Astrocyte (in vitro differentiated cells and primary cell): ENCODE data around the gene ISCU. TPM values are rescaled to one million over a fixed set of nuclear protein-coding genes. Genes with fewer than 3 reads are reported as not detected.
"Not testable (repeated sequence)": the region's sequence is repeated elsewhere in the genome, so short reads cannot be mapped to it uniquely, and the experiment has no call there.

ENCODE experiments used
- DNase-seq: peaks from one replicate; pipeline ENCODE4 v3.0.0-alpha.2; 2010; ENCODE audit warnings: low read depth
- FAIRE-seq: peaks from 2 replicates; lab custom pipeline; 2011; peaks lifted over from hg19 to GRCh38; lab: Jason Lieb, UNC
- H2AFZ ChIP-seq: 2 replicates; pipeline ENCODE4 v1.6.0; 2012; ENCODE audit warnings: low read depth, low read length, inconsistent platforms
- H3K27ac ChIP-seq: 2 replicates; pipeline ENCODE4 v1.5.1; 2011; ENCODE audit warnings: low read depth, low read length, inconsistent platforms
- H3K27me3 ChIP-seq: 2 replicates; pipeline ENCODE4 v1.6.0; 2011; ENCODE audit warnings: low read length, inconsistent platforms; ENCODE audit not compliant: insufficient read depth
- H3K36me3 ChIP-seq: 2 replicates; pipeline ENCODE4 v1.5.1; 2011; ENCODE audit warnings: low read length, inconsistent platforms; ENCODE audit not compliant: insufficient read depth
- H3K4me1 ChIP-seq: 2 replicates; pipeline ENCODE4 v1.5.1; 2011; ENCODE audit warnings: low read length, inconsistent platforms; ENCODE audit not compliant: insufficient read depth
- H3K4me2 ChIP-seq: 2 replicates; pipeline ENCODE4 v1.6.0; 2012; ENCODE audit warnings: low read length, inconsistent platforms
- H3K4me3 ChIP-seq: 2 replicates; pipeline ENCODE4 v1.5.1; 2011; ENCODE audit warnings: low read depth, mild to moderate bottlenecking, low read length, inconsistent platforms; ENCODE audit not compliant: insufficient read depth
- H3K79me2 ChIP-seq: 2 replicates; pipeline ENCODE4 v1.6.0; 2012; ENCODE audit warnings: mild to moderate bottlenecking, low read length, inconsistent platforms; ENCODE audit not compliant: insufficient read depth
- H3K9ac ChIP-seq: 2 replicates; pipeline ENCODE4 v1.6.0; 2012; ENCODE audit warnings: mild to moderate bottlenecking, low read length, inconsistent platforms
- H3K9me3 ChIP-seq: 2 replicates; pipeline ENCODE4 v1.5.1; 2012; ENCODE audit warnings: low read depth, mild to moderate bottlenecking, low read length, inconsistent platforms; ENCODE audit not compliant: insufficient read depth
- H4K20me1 ChIP-seq: 2 replicates; pipeline ENCODE4 v1.6.0; 2012; ENCODE audit warnings: low read length, inconsistent platforms; ENCODE audit not compliant: insufficient read depth
- H3K27ac Mint-ChIP-seq: one replicate; pipeline ENCODE4 v1.8.0; 2021; ENCODE audit warnings: mild to moderate bottlenecking, mixed read lengths; ENCODE audit not compliant: unreplicated experiment
- H3K27me3 Mint-ChIP-seq: one replicate; pipeline ENCODE4 v1.8.0; 2021; ENCODE audit warnings: low read depth, mixed read lengths; ENCODE audit not compliant: unreplicated experiment
- H3K36me3 Mint-ChIP-seq: one replicate; pipeline ENCODE4 v1.8.0; 2021; ENCODE audit warnings: low read depth, mixed read lengths; ENCODE audit not compliant: unreplicated experiment
- H3K4me1 Mint-ChIP-seq: one replicate; pipeline ENCODE4 v1.8.0; 2021; ENCODE audit warnings: low read depth, mixed read lengths; ENCODE audit not compliant: unreplicated experiment
- H3K4me3 Mint-ChIP-seq: one replicate; pipeline ENCODE4 v1.8.0; 2021; ENCODE audit warnings: mild to moderate bottlenecking, moderate library complexity, mixed read lengths; ENCODE audit not compliant: unreplicated experiment
- H3K9me3 Mint-ChIP-seq: one replicate; pipeline ENCODE4 v1.8.0; 2021; ENCODE audit warnings: mild to moderate bottlenecking, mixed read lengths; ENCODE audit not compliant: unreplicated experiment
- CTCF ChIP-seq: IDR thresholded peaks from 2 replicates; pipeline ENCODE4 v1.5.1; 2011; ENCODE audit warnings: low read depth, mild to moderate bottlenecking, inconsistent platforms, low read length, moderate library complexity; ENCODE audit not compliant: insufficient read depth
- EZH2 ChIP-seq: IDR thresholded peaks from 2 replicates; pipeline ENCODE4 v1.6.1; 2012; ENCODE audit warnings: mild to moderate bottlenecking, low read length, inconsistent platforms; ENCODE audit not compliant: insufficient read depth
- total RNA-seq: library from RNA; stranded (reverse); gene quantifications from 2 replicates; pipeline ENCODE4 v1.2.1, GENCODE V29; 2021

ISCU gene
- total RNA-seq, 1 donor from 2014 or later = 124 TPM

GRCh38 chr12:108572166-108572790, 9.9 kb downstream of the ISCU start:
- Histone ChIP-seq H2AFZ (no peak overlapping the region), H3K9ac (no peak overlapping the region), H4K20me1 (no peaks in the 10 kb centered on the region), H3K36me3 (peaks cover 13% of the 10 kb centered on the region), H3K4me3 (no peak overlapping the region), H3K4me2 (no peak overlapping the region), H3K79me2 (no peaks in the 10 kb centered on the region), H3K27me3 (no peaks in the 10 kb centered on the region), H3K4me1 (peaks cover 5% of the 10 kb centered on the region), H3K27ac (no peak overlapping the region), H3K9me3 (no peaks in the 10 kb centered on the region)
- H3K27ac Mint-ChIP-seq = no peak overlapping the region
- peaks cover 11% of the 10 kb centered on the region for H3K4me1 Mint-ChIP-seq
- no peaks in the 10 kb centered on the region for H3K27me3 Mint-ChIP-seq
- H3K9me3 Mint-ChIP-seq = peaks cover 3% of the 10 kb centered on the region
- no peak overlapping the region for H3K4me3 Mint-ChIP-seq
- DNase-seq = peak; percentile 33
- peaks cover 5% of the 10 kb centered on the region for H3K36me3 Mint-ChIP-seq
- TF ChIP-seq CTCF (no peak), EZH2 (no peak)
- FAIRE-seq = no peak

- Histone ChIP-seq H3K36me3 (peaks cover 4% of the 10 kb centered on the region), H4K20me1 (no peaks in the 10 kb centered on the region), H3K27ac (no peak overlapping the region), H2AFZ (no peak overlapping the region), H3K9me3 (no peaks in the 10 kb centered on the region), H3K4me3 (no peak overlapping the region), H3K79me2 (no peaks in the 10 kb centered on the region), H3K4me1 (peaks cover 5% of the 10 kb centered on the region), H3K27me3 (no peaks in the 10 kb centered on the region), H3K9ac (no peak overlapping the region), H3K4me2 (no peak overlapping the region)
- Mint-ChIP-seq H3K4me3 (no peak overlapping the region), H3K4me1 (peaks cover 10% of the 10 kb centered on the region), H3K27me3 (no peaks in the 10 kb centered on the region), H3K36me3 (peaks cover 2% of the 10 kb centered on the region), H3K9me3 (peaks cover 3% of the 10 kb centered on the region), H3K27ac (no peak overlapping the region)
- TF ChIP-seq CTCF (no peak), EZH2 (no peak)
- FAIRE-seq (no peak), DNase-seq (no peak)
Measured at GRCh38 chr12:108573317-108573716, 10.9 kb downstream of the ISCU start.

- not testable (repeated sequence) for H3K36me3 ChIP-seq, H3K36me3 Mint-ChIP-seq, H3K4me3 Mint-ChIP-seq, H3K27me3 Mint-ChIP-seq, H3K4me3 ChIP-seq, H2AFZ ChIP-seq, H3K9me3 ChIP-seq, H3K27ac ChIP-seq, FAIRE-seq, H3K27ac Mint-ChIP-seq, H3K27me3 ChIP-seq, H3K4me2 ChIP-seq, H3K9ac ChIP-seq, DNase-seq, H3K4me1 ChIP-seq, H4K20me1 ChIP-seq, H3K79me2 ChIP-seq, H3K9me3 Mint-ChIP-seq
- H3K4me1 Mint-ChIP-seq = peaks cover 17% of the 10 kb centered on the region
Measured at GRCh38 chr12:108574276-108574675, 11.9 kb downstream of the ISCU start.
